ENCODE data around the gene SRCIN1.
"Not testable (repeated sequence)": the region's sequence is repeated elsewhere in the genome, so short reads cannot be mapped to it uniquely, and the experiment has no call there.

Gene SRCIN1

GRCh38 chr17:38542286-38542685 lies 63.5 kb downstream of the SRCIN1 start:
- peak in 1 of 3 donors; percentile 13 for DNase-seq

DNA sequence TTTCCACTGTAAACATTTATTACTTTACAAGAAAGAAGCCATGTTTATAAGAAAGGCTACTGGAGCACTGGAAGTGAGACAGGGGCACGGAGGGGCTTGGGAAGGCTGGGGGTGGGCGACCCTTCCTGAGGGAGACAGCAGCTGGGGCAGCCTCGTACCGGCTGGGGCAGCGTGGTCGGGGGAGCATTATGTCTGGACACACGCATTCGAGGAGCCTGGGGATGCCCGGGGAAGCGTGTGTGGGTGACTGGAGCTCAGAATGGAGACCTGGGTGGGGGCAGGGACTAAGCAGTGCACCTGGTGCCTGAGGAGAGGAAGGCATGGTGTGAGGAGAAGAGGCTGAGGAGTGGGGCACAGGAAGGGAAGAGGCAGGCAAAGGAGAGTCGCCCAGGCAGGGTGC lies 64.5 kb downstream of the SRCIN1 start:
- DNase-seq = no peak

- peak; percentile 60 to 73 (median 63) for DNase-seq
Measured at GRCh38 chr17:38540514-38541045, 65.2 kb downstream of the SRCIN1 start.

DNA sequence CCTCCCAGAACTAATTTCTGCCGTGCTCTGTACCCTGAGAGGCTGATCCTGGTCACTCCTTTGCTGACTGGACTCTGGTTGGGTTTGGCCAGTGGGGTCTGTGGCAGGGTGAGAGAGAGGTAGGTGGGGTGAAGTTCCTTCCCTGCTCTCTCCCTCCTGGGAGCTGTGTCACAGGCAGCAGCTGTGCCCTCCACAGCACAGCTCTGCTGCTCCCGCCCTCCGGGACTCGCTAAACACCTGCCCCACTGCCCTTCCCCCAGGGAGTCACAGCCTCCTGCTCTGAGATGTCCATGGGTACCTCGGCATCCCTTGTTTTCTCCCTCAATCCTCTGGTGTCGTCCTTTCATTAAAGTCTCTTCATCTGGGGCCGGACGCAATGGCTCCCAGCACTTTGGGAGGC lies 66.4 kb downstream of the SRCIN1 start:
- no peak for DNase-seq

GRCh38 chr17:38538906-38539305 lies 66.8 kb downstream of the SRCIN1 start:
- no peak for DNase-seq

DNA sequence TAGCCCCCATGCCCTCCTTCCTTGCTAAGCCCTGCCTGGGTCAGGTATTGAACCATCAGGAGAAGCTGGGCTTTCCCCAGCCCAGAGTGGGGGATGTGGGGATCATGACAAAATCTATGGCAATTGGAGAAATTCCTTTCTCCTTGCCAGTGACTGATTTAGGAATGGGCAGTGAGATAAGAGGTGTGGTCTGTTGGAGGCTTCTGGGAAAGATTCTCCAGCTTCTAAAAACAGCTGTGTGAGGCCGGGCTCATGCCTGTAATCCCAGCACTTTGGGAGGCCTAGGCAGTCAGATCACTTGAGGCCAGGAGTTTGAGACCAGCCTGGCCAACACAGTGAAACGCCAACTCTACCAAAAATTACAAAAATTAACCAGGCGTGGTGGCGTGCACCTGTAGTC lies 69.1 kb downstream of the SRCIN1 start:
- DNase-seq = no peak

DNA sequence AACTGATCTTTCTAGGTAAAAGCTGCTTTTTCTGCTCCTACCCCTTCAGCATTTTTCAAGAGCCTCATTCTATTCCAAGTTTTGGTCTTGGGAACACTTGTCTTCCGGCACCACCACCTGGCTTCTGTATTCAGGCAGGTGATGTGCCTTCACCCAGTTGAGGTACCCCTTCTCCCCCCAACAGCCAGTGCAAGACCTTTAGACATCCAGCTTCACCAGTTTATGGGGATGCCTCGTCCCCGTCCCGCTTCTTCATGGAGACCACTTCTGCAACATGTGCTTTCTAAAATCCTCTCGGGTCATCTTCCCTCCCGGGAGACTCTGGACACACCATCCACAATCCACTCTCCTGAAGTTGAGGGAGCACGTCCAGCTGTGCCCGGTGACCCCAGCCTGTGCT lies 69.9 kb downstream of the SRCIN1 start:
- DNase-seq = no peak

DNA sequence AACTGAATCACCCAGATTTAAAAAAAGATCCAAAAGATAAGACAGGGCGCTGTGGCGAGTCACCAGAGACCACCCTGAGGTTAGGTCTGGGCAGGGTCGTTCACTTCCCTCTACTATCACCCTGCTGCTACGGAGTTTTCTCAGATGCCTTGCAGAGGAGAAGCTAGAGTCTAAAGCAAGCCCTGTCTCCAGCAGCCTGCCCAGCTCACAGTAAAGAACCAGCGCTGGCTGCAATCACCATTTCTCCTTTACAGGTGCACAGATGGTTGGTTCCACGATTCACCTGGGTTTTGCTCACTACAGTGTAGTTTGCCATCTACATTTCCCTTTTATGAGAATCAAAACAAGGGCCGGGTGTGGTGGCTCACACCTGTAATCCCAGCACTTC lies 71.3 kb downstream of the SRCIN1 start:
- no peak for DNase-seq

DNA sequence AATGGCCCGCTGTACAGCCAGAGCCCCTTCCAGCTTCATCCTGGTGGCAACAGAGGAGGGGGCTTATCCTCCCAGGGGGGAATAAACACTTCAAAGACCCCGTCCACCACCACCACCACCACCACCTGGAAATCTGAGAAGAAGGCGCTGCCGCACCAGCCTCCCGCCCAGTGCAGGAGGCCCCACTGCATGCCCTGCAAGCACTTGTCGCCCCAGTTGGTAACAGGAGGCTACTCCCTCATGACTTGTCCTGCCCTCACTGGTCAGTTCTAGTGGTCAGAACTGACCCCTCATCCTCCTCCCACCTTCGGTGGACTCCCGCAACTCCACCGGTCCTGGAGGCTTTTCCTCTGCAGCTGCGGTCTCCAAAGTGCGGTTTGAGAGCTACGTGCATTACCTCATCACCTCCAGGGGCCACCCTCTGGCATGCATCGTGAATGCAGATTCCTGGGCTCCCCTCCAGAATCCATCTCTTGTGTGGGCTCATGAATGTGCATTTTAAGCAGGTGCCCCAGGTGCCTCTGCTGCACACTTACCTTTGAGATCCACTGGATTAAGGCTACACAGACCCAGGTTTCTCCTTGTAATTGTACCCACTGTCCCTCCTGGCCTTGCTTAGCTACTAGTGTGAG lies 71.8 kb downstream of the SRCIN1 start:
- DNase-seq = no peak

GRCh38 chr17:38533241-38533640 lies 72.5 kb downstream of the SRCIN1 start:
- DNase-seq = no peak

DNA sequence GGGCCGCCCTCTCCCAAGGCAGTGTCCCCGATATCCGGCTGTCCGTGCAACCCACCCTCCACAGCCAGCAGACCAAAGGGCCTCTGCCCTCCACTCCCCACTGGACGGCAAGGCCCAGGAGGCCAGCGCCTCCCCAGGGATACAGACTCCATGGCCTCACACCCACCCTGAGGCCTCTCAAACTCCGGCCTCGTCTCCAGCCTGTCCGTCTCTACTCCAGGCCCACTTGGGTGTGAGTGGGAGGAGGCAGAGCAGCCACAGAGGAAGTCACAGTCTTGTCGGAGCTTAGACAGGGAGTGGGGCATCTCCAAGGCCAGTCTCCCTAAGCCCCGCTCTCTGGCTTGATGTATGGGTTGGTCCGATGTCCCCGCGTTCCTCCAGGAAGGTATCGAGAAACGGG lies 73.3 kb downstream of the SRCIN1 start:
- no peak for DNase-seq

- not testable (repeated sequence) for DNase-seq
Measured at GRCh38 chr17:38531761-38532160, 74.0 kb downstream of the SRCIN1 start.

DNA sequence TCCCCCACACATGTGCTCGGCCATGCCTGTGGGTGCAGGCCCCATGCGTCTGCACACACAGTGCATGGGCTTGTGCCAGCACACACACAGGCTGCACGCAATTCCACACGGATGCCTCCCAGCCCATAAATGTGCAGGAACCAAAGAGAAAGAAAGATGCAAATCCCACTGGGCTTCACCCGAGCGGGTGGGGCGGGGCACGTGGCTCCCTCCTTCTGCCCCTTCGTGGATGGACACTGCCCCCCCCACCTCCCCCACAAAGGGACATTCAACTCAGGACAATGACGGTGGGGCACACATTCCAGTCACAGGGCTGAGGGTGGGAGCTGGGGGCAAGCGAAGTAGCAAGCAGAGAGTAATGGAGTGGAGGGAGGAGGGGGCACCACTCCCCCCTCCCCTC lies 74.9 kb downstream of the SRCIN1 start:
- not testable (repeated sequence) for DNase-seq

GRCh38 chr17:38528141-38528540 lies 77.6 kb downstream of the SRCIN1 start:
- DNase-seq = not testable (repeated sequence)

GRCh38 chr17:38526526-38526925 lies 79.2 kb downstream of the SRCIN1 start:
- DNase-seq = not testable (repeated sequence)

GRCh38 chr17:38512473-38513058 lies 93.2 kb downstream of the SRCIN1 start:
- DNase-seq = no peak

DNA sequence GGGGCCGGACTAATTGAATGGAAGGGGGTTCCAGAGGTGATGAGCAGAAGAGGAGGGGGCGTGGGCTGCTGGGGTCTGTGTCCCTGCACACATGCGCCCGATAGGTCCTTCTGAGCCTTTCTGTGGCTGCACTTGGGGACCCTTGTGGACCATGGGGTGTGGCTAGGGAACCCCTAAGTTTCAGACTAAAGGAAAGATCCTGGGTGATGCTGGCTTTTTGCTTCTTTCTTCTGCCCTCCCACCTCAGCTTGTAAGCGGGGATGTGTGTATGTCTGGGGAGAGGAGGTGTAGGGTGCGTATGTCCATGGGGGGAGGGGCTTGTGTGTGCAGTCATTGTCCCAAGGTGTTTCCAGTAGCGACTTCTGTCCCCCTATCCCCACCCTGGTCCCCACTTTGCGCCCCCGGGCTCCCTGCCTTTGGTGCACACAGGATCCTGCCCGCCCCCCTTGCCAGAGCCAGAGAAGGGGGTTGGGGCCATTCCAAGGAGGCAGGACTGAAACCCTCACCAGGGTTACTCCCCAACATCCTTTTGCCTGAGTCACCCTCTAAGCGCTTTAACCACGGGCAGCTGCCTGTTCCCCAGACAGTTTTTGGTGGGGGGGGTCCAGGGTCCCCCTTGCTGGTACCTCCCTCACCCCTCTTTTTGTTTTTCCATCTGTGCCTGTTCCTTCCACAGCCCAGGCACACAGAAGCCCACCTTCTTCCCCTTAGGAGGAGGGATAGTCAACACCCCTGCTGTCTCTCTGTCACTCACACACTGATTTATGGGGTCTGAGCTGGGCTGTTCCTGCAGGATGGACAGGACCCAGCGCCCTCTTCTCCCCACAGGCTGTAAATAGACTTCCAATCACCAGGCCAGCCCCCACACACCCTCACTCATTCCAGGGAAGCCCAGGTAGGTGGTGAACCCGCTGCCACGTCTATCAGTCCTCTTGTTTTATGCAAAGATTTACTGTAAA lies 94.3 kb downstream of the SRCIN1 start:
- DNase-seq = no peak

- DNase-seq = peak; percentile 41 to 80 (median 56)
Measured at GRCh38 chr17:38510421-38511149, 95.2 kb downstream of the SRCIN1 start.

DNA sequence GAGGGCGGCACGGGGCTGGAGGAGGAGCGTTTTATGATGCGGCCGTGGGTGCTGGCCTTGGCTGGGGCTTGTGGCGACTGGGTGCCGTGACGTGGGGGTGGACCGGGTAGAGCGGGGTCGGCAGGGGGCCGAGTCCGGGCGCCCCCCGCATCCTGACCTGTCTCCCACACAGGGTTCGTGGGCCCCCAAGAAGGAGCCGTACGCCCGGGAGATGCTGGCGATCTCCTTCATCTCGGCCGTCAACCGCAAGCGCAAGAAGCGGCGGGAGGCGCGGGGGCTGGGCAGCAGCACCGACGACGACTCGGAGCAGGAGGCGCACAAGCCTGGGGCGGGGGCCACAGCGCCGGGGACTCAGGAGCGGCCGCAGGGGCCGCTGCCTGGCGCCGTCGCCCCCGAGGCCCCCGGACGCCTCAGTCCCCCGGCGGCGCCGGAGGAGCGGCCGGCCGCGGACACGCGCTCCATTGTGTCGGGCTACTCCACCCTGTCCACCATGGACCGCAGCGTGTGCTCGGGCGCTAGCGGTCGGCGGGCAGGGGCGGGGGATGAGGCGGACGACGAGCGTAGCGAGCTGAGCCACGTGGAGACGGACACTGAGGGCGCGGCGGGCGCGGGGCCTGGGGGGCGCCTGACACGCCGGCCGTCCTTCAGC lies 95.9 kb downstream of the SRCIN1 start:
- no peak for DNase-seq

GRCh38 chr17:38508954-38509771 lies 96.6 kb downstream of the SRCIN1 start:
- DNase-seq = peak; percentile 83 to 87 (median 85)

DNA sequence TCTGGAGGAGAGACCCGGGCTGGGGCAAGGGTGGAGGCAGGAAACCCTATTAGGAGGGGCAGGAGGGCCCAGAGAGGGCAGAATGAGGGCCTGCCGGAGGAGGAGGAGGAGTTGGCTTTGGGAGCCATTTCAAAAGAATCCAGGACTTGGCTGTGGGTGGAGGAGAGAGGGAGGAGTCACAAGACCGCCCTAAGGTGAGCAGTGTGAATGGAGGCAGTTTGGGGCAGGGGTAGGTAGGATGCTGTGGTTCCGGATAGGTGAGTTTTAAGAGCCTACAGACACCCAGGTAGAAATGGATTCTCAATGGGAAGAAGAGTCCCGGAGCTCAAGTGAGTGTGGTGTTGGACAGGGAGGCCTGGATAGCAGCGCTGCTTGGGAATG lies 97.2 kb downstream of the SRCIN1 start:
- no peak for DNase-seq
